Lower leg skin (tissue), 4 donors: ENCODE results near the gene NYAP2. TPM values are rescaled to one million over a fixed set of nuclear protein-coding genes. Genes with fewer than 3 reads are reported as not detected.

ENCODE experiments used
- DNase-seq, 2 donors: peaks; one replicate each; pipeline ENCODE4 v3.0.0-alpha.2; 2019; ENCODE audit warnings: low spot score in 2 of 2
- H3K4me3 ChIP-seq: fragments of 200-600 bp; sonication (generic); 2 replicates; pipeline ENCODE4 v1.5.1; 2017; ENCODE audit warnings: mild to moderate bottlenecking, low read depth; ENCODE audit not compliant: poor library complexity, severe bottlenecking
- CTCF ChIP-seq, 3 donors: fragments of 450-650 bp; IDR thresholded peaks; one replicate each; pipeline ENCODE4 v1.5.1; 2016; ENCODE audit warnings: antibody characterized with exemption in 3 of 3, mild to moderate bottlenecking in 3 of 3, moderate library complexity in 2 of 3
- POLR2A ChIP-seq, 2 donors: fragments of 450-650 bp; IDR thresholded peaks; one replicate each; pipeline ENCODE4 v1.6.1; 2016 to 2017; ENCODE audit warnings: antibody characterized with exemption in 2 of 2, mild to moderate bottlenecking in 1 of 2, moderate library complexity in 1 of 2
- WGBS, 2 donors: methylation state at CpG; one replicate each; pipeline ENCODE4 v1.1.5; 2018; 5-methylcytosine and 5-hydroxymethylcytosine counted together
- intact Hi-C: fragments of 100-400 bp; cut with DNase I; formaldehyde crosslinking; loops from one replicate; pipeline ENCODE4 v1.15.0; 2023; ENCODE audit warnings: low total_unique reads
- total RNA-seq, 4 donors: library from RNA; depleted of rRNA; stranded (reverse); fragments of >200 nt; gene quantifications; one replicate each; pipeline ENCODE4 v1.1.0, GENCODE V29; 2016

NYAP2 gene
- total RNA-seq, 4 donors from 2014 or later, result not detected

DNA sequence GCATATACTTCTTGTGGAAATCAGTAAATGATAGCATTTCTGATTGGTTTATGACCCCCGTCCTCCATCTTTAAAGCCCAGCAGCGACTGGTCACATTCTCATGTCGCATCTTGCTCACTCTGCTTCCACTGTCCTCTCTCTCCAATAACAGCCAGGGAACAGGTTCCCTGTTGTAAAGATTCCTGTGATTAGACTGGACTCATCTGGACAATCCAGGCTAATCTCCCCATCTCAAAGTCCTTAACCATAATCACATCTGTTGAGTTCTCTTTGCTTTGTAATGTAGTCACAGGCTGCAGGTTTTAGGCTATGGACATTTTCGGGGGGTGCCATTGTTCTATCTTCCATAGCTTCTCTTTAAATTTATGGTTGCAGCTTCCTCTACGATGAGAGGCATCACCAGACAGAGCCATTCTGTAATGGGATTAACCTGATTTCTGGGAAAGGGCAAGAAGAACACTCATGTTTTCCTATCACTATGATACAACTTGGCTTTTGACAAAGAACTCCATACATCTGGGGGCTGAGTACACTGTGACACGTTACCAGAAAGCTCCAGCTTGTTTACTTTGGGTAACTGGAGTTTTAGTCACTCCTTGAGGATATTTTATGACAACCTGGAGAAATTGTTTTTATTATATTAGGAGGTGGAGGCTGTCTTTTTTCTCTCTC is 159.0 kb downstream of the NYAP2 start:
- WGBS, 2 donors, result 61 to 65% methylated on average over 6 of the region's 6 CpGs

DNA sequence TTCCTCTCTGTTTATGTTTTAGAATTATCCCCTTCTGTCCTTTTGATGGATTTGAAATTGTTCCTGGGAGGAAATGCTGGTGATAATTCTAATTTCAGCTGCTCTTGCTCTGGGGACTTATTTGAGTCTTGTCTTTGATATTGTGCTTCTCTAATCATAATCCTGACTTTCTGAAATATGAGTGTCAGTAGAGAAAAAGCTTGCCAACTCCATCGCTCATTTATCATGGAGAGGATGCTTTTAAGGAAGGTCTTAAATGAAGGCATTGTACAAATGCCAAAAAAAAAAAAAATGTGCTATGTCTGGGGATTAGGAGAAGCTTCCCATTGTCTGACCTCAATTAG is 159.5 kb downstream of the NYAP2 start:
- TF ChIP-seq POLR2A (IDR thresholded peaks at IDR 0.05) (no peak), CTCF (IDR thresholded peaks at IDR 0.05) (no peak)
- intact Hi-C loops, result no loop called here
- no peak overlapping the region for H3K4me3 ChIP-seq
- DNase-seq, result no peak
- WGBS, 2 donors, result 11 to 15% methylated on average over 1 of the region's 1 CpG

More for the DNA sequence above, 159.0 kb downstream of the NYAP2 start:
- intact Hi-C loops, result no loop called here
- H3K4me3 ChIP-seq, result no peak overlapping the region
- no peak for TF ChIP-seq CTCF (IDR thresholded peaks at IDR 0.05)
- DNase-seq, result no peak

DNA sequence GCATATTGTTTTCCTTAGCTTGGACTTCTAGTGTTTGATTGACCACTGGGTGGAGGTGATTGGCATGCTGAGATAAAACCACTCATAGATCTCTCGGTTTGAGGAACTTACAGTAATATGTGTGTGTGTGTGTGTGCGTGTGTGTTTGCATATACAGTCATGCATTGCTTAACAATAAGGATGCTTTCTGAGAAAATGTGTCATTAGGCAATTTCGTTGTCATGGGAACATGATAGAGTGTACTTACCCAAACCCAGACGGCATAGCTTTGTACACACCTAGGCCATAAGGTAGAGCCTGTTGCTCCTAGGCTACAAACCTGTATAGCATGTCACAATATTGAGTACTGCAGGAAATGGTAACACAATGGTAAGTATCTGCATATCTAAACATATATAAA is 167.3 kb downstream of the NYAP2 start:
- H3K4me3 ChIP-seq, result no peak overlapping the region
- WGBS, 2 donors, result 71 to 82% methylated on average over 4 of the region's 4 CpGs
- DNase-seq, result no peak
- intact Hi-C loops, result no loop called here
- TF ChIP-seq CTCF (IDR thresholded peaks at IDR 0.05) (no peak), POLR2A (IDR thresholded peaks at IDR 0.05) (no peak)

DNA sequence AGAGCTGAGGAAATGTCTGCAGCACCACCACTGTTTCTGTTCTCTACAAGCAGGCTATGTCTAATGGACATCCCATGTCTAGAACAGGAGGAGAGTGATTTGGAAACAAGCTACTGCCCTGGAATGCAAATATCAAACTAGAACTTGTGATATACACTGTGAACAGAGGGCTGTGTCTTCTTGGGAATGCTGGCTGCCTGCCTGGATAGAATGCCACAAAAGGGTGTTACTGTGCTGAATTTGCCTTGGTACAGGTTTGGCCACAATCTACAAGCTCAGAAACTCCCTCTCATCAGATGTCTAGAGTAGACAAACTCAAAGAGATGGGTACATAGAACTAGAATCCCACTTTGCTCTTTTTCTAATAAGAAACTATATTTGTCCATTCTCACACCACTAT is 170.5 kb downstream of the NYAP2 start:
- intact Hi-C loops, result no loop called here
- H3K4me3 ChIP-seq, result no peak overlapping the region
- no peak for DNase-seq
- TF ChIP-seq POLR2A (IDR thresholded peaks at IDR 0.05), result no peak
- TF ChIP-seq CTCF (IDR thresholded peaks at IDR 0.05), result no peak

- 58 to 64% methylated on average over 3 of the region's 3 CpGs for WGBS, 2 donors
- H3K4me3 ChIP-seq, result no peak overlapping the region
- DNase-seq, result no peak
- no peak for TF ChIP-seq CTCF (IDR thresholded peaks at IDR 0.05)
- no peak for TF ChIP-seq POLR2A (IDR thresholded peaks at IDR 0.05)
- intact Hi-C loops, result no loop called here
These were observed 174.1 kb downstream of the NYAP2 start for GRCh38 chr2:225573603-225574002.

DNA sequence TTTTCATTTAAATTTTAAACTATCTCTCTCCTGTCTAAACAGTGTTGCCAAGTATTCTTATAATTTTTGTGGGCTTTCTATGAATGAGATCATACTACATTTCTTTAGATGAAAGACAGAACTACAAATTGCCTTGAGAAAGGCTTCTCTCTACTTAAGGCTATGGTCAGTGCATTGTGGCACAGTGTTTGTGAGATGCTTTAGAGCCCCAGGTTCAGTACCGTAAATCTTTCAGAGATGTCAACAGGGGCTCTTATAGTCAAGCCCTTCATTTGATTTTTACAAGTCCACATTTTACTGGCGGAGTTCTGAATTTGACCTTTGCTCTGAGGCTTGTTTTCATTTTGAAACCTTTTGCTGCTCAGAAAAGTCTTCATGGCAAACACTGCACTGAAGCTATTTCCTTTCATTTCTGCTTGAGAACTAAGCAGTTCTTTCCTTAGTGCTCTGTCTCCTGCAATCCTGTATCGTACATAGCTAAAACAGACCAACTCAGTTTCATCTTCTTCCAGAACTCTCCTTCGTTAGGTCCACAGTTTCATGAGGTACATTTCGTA is 175.2 kb downstream of the NYAP2 start:
- DNase-seq, result no peak
- no peak overlapping the region for H3K4me3 ChIP-seq
- TF ChIP-seq POLR2A (IDR thresholded peaks at IDR 0.05) (no peak), CTCF (IDR thresholded peaks at IDR 0.05) (no peak)
- intact Hi-C loops, result no loop called here
- 65 to 74% methylated on average over 5 of the region's 5 CpGs for WGBS, 2 donors
